MM.1S (cell line): ENCODE measurements around the gene NFATC1.

Experiments
- DNase-seq: peaks from one replicate; pipeline ENCODE4 v3.0.0-alpha.2; 2015
- H2AFZ ChIP-seq: fragments of 300-600 bp; sonication (generic); 2 replicates; pipeline ENCODE4 v1.6.0; 2016; ENCODE audit warnings: antibody characterized with exemption, low read length
- H3F3A ChIP-seq: fragments of 300-600 bp; sonication (generic); 2 replicates; pipeline ENCODE4 v1.6.1; 2016; ENCODE audit warnings: mild to moderate bottlenecking, antibody characterized with exemption, low read length, moderate library complexity, mixed read lengths; ENCODE audit not compliant: insufficient read depth
- H3K27ac ChIP-seq: fragments of 300-600 bp; sonication (generic); 2 replicates; pipeline ENCODE4 v1.5.1; 2016; ENCODE audit warnings: mild to moderate bottlenecking, low read length
- H3K27me3 ChIP-seq: fragments of 300-600 bp; sonication (generic); replicated peaks from 2 replicates; pipeline ENCODE4 v1.6.0; 2016; ENCODE audit warnings: low read length; ENCODE audit not compliant: insufficient read depth
- H3K36me3 ChIP-seq: fragments of 300-600 bp; sonication (generic); replicated peaks from 2 replicates; pipeline ENCODE4 v1.6.1; 2016; ENCODE audit warnings: mild to moderate bottlenecking, low read length, mixed read lengths; ENCODE audit not compliant: insufficient read depth
- H3K4me1 ChIP-seq: fragments of 300-600 bp; sonication (generic); 2 replicates; pipeline ENCODE4 v1.6.1; 2016; ENCODE audit warnings: low read length, mixed read lengths
- H3K4me2 ChIP-seq: fragments of 300-600 bp; sonication (generic); 2 replicates; pipeline ENCODE4 v1.6.0; 2016; ENCODE audit warnings: low read depth, low read length
- H3K4me3 ChIP-seq: fragments of 300-600 bp; sonication (generic); 2 replicates; pipeline ENCODE4 v1.5.1; 2016; ENCODE audit warnings: low read length, mixed read lengths
- H3K79me2 ChIP-seq: fragments of 300-600 bp; sonication (generic); 2 replicates; pipeline ENCODE4 v1.6.1; 2016; ENCODE audit warnings: mixed run types, low read length, mixed read lengths
- H3K9ac ChIP-seq: fragments of 300-600 bp; sonication (generic); 2 replicates; pipeline ENCODE4 v1.6.1; 2016; ENCODE audit warnings: low read length, mixed read lengths
- H3K9me2 ChIP-seq: fragments of 300-600 bp; sonication (generic); replicated peaks from 2 replicates; pipeline ENCODE4 v1.6.1; 2016; ENCODE audit warnings: mild to moderate bottlenecking, low read length, mixed read lengths; ENCODE audit not compliant: insufficient read depth
- H3K9me3 ChIP-seq: fragments of 300-600 bp; sonication (generic); replicated peaks from 2 replicates; pipeline ENCODE4 v1.6.1; 2016; ENCODE audit warnings: mild to moderate bottlenecking, low read length, mixed read lengths; ENCODE audit not compliant: insufficient read depth
- H4K20me1 ChIP-seq: fragments of 300-600 bp; sonication (generic); 2 replicates; pipeline ENCODE4 v1.6.1; 2016; ENCODE audit warnings: mild to moderate bottlenecking, low read length, moderate library complexity, mixed read lengths; ENCODE audit not compliant: insufficient read depth
- EZH2 ChIP-seq: fragments of 300-600 bp; sonication (generic); optimal IDR thresholded peaks from 2 replicates; pipeline ENCODE3; 2017; ENCODE audit warnings: low read depth, mild to moderate bottlenecking, antibody characterized with exemption, low read length, mixed read lengths
- EZH2phosphoT487 ChIP-seq: fragments of 300-600 bp; sonication (generic); IDR thresholded peaks from 2 replicates; pipeline ENCODE4 v1.6.1; 2018; ENCODE audit warnings: antibody characterized with exemption, low read length
- TF ChIP-seq, protein P1 (sequence below): fragments of 300-600 bp; sonication (generic); IDR thresholded peaks from 2 replicates; pipeline ENCODE4 v1.5.1; 2016; ENCODE audit warnings: antibody characterized with exemption, low read length, mixed read lengths

The NFATC1 gene

DNA sequence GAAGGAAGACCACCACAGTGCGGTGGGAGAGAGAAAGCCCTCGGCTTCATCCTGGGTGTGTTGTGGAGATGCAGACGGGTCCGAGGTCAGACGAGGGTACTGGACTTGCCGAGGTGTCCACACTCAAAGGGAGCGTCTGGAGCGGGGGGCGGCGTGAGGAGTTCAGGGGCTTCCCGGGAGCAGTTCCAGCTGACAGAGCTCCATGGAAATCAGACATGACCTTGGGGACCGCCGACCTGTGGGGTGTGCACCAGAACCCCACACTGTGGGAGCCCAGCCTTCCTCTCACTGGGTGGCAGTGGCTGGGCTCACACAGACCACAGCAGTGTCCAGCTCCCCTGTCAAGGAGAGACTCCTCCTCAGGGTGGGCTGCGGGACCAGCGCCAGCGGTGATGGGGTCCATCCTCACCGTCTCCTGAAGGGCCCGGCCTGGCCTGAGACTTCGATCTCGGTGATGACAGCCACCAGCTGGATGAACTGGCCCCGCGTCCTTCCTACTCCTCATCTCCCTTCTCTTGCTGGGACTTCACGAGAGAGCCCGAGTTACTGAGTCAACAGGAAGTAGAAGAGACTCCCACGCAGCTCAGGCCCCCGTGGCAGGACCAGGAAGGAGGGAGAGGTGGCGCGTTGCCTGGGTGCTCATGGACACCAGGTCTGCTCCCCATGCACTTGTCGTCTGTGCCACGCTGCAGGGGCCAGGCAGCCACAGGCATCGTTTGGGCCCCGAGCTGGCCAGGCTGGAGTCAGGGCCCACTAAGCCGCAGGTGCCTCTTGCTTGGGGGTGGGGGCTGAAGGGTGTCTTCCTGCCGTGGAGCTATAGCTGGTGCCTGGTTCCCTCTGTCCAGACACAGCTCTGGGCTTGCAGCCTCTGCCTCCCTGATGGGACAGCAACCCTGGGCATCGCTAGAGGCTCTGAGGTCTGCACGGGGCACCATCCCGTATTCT lies 182.0 kb downstream of the NFATC1 start:
- Histone ChIP-seq H3K79me2 (no peaks in the 10 kb centered on the region), H3F3A (no peaks in the 10 kb centered on the region), H3K4me1 (no peaks in the 10 kb centered on the region), H3K4me3 (no peak overlapping the region), H4K20me1 (no peaks in the 10 kb centered on the region), H3K4me2 (no peak overlapping the region), H3K9ac (no peak overlapping the region), H2AFZ (no peak overlapping the region), H3K36me3 (no peaks in the 10 kb centered on the region), H3K27ac (no peak overlapping the region), H3K9me3 (no peaks in the 10 kb centered on the region), H3K9me2 (no peaks in the 10 kb centered on the region), H3K27me3 (no peaks in the 10 kb centered on the region)
- TF ChIP-seq EZH2phosphoT487 (no peak), EZH2 (no peak)
- TF ChIP-seq, protein P1, sequence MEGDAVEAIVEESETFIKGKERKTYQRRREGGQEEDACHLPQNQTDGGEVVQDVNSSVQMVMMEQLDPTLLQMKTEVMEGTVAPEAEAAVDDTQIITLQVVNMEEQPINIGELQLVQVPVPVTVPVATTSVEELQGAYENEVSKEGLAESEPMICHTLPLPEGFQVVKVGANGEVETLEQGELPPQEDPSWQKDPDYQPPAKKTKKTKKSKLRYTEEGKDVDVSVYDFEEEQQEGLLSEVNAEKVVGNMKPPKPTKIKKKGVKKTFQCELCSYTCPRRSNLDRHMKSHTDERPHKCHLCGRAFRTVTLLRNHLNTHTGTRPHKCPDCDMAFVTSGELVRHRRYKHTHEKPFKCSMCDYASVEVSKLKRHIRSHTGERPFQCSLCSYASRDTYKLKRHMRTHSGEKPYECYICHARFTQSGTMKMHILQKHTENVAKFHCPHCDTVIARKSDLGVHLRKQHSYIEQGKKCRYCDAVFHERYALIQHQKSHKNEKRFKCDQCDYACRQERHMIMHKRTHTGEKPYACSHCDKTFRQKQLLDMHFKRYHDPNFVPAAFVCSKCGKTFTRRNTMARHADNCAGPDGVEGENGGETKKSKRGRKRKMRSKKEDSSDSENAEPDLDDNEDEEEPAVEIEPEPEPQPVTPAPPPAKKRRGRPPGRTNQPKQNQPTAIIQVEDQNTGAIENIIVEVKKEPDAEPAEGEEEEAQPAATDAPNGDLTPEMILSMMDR = no peak
- DNase-seq = no peak

DNA sequence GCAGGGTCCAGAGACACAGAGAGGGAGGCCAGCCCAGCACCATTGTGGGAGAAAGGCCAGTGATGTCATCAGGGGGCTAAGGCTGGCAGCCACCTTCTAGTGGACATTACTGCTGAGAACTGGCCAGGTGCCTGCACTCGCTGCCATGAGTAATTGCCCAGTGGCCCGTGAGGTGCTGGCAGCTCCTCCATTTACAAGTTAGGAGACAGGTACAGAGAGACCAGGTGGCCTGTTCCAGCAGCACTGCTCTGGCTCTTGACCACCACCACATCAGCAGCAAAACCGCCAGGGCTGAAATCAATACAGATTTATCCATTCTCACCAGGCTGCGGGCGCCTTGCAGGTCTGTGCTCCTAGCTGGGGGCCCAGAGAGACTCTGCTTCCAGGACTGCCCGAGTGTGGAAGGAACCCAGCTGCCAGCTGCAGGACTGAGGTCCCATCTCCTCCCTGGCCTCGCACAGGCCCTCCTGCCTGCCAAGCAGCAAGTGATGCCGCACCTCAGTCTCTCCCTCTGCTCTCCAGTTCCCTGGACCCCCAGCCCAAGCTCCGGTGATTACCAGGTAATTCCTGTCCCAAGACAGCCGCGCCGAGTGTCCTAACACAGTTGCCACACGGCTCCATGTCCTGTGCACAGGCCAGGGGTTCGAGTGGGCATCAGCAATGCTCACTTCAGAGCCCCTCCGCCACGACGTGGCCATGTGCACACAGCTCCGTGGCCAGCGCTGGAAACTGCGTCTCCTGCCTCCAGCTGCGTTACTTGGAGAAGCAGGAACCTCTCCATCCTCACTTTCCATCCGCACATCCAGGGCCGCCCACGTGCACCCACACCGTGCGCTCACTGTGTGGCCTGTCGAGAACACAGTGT lies 182.9 kb downstream of the NFATC1 start:
- DNase-seq = no peak
- Histone ChIP-seq H2AFZ (no peak overlapping the region), H4K20me1 (no peaks in the 10 kb centered on the region), H3K27me3 (no peaks in the 10 kb centered on the region), H3K4me3 (no peak overlapping the region), H3K4me1 (no peaks in the 10 kb centered on the region), H3F3A (no peaks in the 10 kb centered on the region), H3K27ac (no peak overlapping the region), H3K9me2 (no peaks in the 10 kb centered on the region), H3K79me2 (no peaks in the 10 kb centered on the region), H3K9me3 (no peaks in the 10 kb centered on the region), H3K9ac (no peak overlapping the region), H3K4me2 (no peak overlapping the region), H3K36me3 (no peaks in the 10 kb centered on the region)
- no peak for TF ChIP-seq EZH2phosphoT487
- no peak for TF ChIP-seq EZH2
- TF ChIP-seq, protein P1 = no peak
